HEK293 (cell line): ENCODE measurements around the gene IQCE.

Source experiments
- CTCF ChIA-PET: fragments of 350-600 bp; formaldehyde crosslinking; extraction: SDS; loops from one replicate; lab custom pipeline; 2021; ENCODE audit warnings: antibody characterized with exemption; lab: Yijun Ruan, JAX
- POLR2A ChIA-PET: fragments of 300-600 bp; formaldehyde crosslinking; extraction: SDS; loops from one replicate; lab custom pipeline; 2020; ENCODE audit warnings: antibody characterized with exemption, inconsistent platforms; lab: Yijun Ruan, JAX
- H3K27ac ChIP-seq: fragments of 200-500 bp; sonication (Bioruptor generic); 2 replicates; pipeline ENCODE4 v1.5.1; 2014; ENCODE audit warnings: low read depth, low read length, control low read depth, inconsistent platforms; ENCODE audit errors: extremely low read depth
- H3K36me3 ChIP-seq, 2 experiments: fragments of 200-500 bp in 1 of 2; sonication (Bioruptor generic) in 1 of 2; 1 replicate in 1 of 2; 2 replicates in 1 of 2; pipeline ENCODE4 v1.5.1; 2014 to 2017; ENCODE audit warnings: inconsistent platforms in 2 of 2, low read length in 2 of 2; ENCODE audit not compliant: control insufficient read depth in 2 of 2, insufficient read depth in 1 of 2
- H3K4me1 ChIP-seq: fragments of 200-500 bp; sonication (Bioruptor generic); 2 replicates; pipeline ENCODE4 v1.5.1; 2014; ENCODE audit warnings: mild to moderate bottlenecking, low read length, inconsistent platforms; ENCODE audit not compliant: control insufficient read depth, insufficient read depth
- H3K4me3 ChIP-seq: 2 replicates; pipeline ENCODE4 v1.5.1; 2011; ENCODE audit warnings: low read depth, mild to moderate bottlenecking, control low read depth, low read length, moderate library complexity
- H3K9me3 ChIP-seq: fragments of 200-500 bp; sonication (Bioruptor generic); 2 replicates; pipeline ENCODE4 v1.5.1; 2014; ENCODE audit warnings: low read depth, low read length, inconsistent platforms; ENCODE audit not compliant: control insufficient read depth, insufficient read depth
- GLIS1 ChIP-seq: fragments of 450-650 bp; formaldehyde crosslinking; IDR thresholded peaks from 2 replicates; pipeline ENCODE4 v1.5.1; 2016; ENCODE audit warnings: missing biosample characterization, missing genetic modification characterization
- KLF8 ChIP-seq: fragments of 450-650 bp; formaldehyde crosslinking; IDR thresholded peaks from 2 replicates; pipeline ENCODE4 v1.5.1; 2016; ENCODE audit warnings: missing biosample characterization, missing genetic modification characterization
- OSR2 ChIP-seq: fragments of 450-650 bp; formaldehyde crosslinking; IDR thresholded peaks from 2 replicates; pipeline ENCODE4 v1.5.1; 2016; ENCODE audit warnings: missing biosample characterization, missing genetic modification characterization
- PRDM1 ChIP-seq: fragments of 450-650 bp; formaldehyde crosslinking; IDR thresholded peaks from 2 replicates; pipeline ENCODE4; 2016; ENCODE audit warnings: missing biosample characterization, missing genetic modification characterization
- SCRT1 ChIP-seq: fragments of 450-650 bp; formaldehyde crosslinking; IDR thresholded peaks from 2 replicates; pipeline ENCODE4 v1.5.1; 2016; ENCODE audit warnings: missing biosample characterization, missing genetic modification characterization, borderline replicate concordance
- SETDB1 ChIP-seq: IDR thresholded peaks from one replicate; pipeline ENCODE4 v1.6.1; 2017; ENCODE audit warnings: mild to moderate bottlenecking, low read length, moderate library complexity, mixed read lengths; ENCODE audit not compliant: insufficient read length
- SP3 ChIP-seq: fragments of 450-650 bp; formaldehyde crosslinking; IDR thresholded peaks from 2 replicates; pipeline ENCODE4 v1.5.1; 2016; ENCODE audit warnings: missing biosample characterization, missing genetic modification characterization
- TCF7L2 ChIP-seq: IDR thresholded peaks from 2 replicates; pipeline ENCODE4 v1.6.1; 2011; ENCODE audit warnings: low read depth, mild to moderate bottlenecking, inconsistent platforms, low read length, moderate library complexity, borderline replicate concordance
- WT1 ChIP-seq: fragments of 450-650 bp; formaldehyde crosslinking; IDR thresholded peaks from 2 replicates; pipeline ENCODE4 v1.5.1; 2016; ENCODE audit warnings: missing biosample characterization, missing genetic modification characterization
- YY1 ChIP-seq: fragments of 450-650 bp; formaldehyde crosslinking; IDR thresholded peaks from 2 replicates; pipeline ENCODE4 v1.5.1; 2018; ENCODE audit warnings: missing biosample characterization, missing genetic modification characterization
- ZFHX2 ChIP-seq: fragments of 450-650 bp; formaldehyde crosslinking; conservative IDR thresholded peaks from 2 replicates; pipeline ENCODE4 v1.5.1; 2016; ENCODE audit warnings: missing biosample characterization, missing genetic modification characterization
- ZIC2 ChIP-seq: fragments of 450-650 bp; formaldehyde crosslinking; IDR thresholded peaks from 2 replicates; pipeline ENCODE4 v1.5.1; 2016; ENCODE audit warnings: missing biosample characterization, missing genetic modification characterization
- ZNF37A ChIP-seq: fragments of 450-650 bp; IDR thresholded peaks from 2 replicates; pipeline ENCODE4 v1.5.1; 2018; ENCODE audit warnings: missing biosample characterization, missing genetic modification characterization
- ZNF529 ChIP-seq: fragments of 450-650 bp; formaldehyde crosslinking; IDR thresholded peaks from 2 replicates; pipeline ENCODE4 v1.5.1; 2017; ENCODE audit warnings: missing genetic modification characterization, missing biosample characterization; ENCODE audit not compliant: insufficient replicate concordance
- ZNF621 ChIP-seq: fragments of 450-650 bp; formaldehyde crosslinking; IDR thresholded peaks from 2 replicates; pipeline ENCODE4 v1.5.1; 2017; ENCODE audit warnings: missing biosample characterization, missing genetic modification characterization
- ZNF768 ChIP-seq: fragments of 450-650 bp; formaldehyde crosslinking; IDR thresholded peaks from 2 replicates; pipeline ENCODE4 v1.5.1; 2018; ENCODE audit warnings: missing biosample characterization, mild to moderate bottlenecking, missing genetic modification characterization
- ZXDB ChIP-seq: fragments of 450-650 bp; formaldehyde crosslinking; IDR thresholded peaks from 2 replicates; pipeline ENCODE4 v1.5.1; 2016; ENCODE audit warnings: missing biosample characterization, missing genetic modification characterization
- TF ChIP-seq, protein P1 (sequence below): fragments of 450-650 bp; formaldehyde crosslinking; IDR thresholded peaks from 2 replicates; pipeline ENCODE4 v1.5.1; 2017; ENCODE audit warnings: missing biosample characterization, mild to moderate bottlenecking, missing genetic modification characterization, moderate library complexity
- TF ChIP-seq, protein P2 (sequence below): fragments of 450-650 bp; IDR thresholded peaks from 2 replicates; pipeline ENCODE4 v1.5.1; 2018; ENCODE audit warnings: missing biosample characterization, mild to moderate bottlenecking, missing genetic modification characterization
- TF ChIP-seq, protein P3 (sequence below): fragments of 450-650 bp; formaldehyde crosslinking; IDR thresholded peaks from 2 replicates; pipeline ENCODE4 v1.5.1; 2016; ENCODE audit warnings: missing biosample characterization, missing genetic modification characterization
- TF ChIP-seq, protein P4 (sequence below): fragments of 450-650 bp; formaldehyde crosslinking; IDR thresholded peaks from 2 replicates; pipeline ENCODE4 v1.5.1; 2016; ENCODE audit warnings: missing biosample characterization, missing genetic modification characterization
- TF ChIP-seq, protein P5 (sequence below): fragments of 450-650 bp; formaldehyde crosslinking; IDR thresholded peaks from 2 replicates; pipeline ENCODE4 v1.5.1; 2016; ENCODE audit warnings: missing biosample characterization, missing genetic modification characterization

IQCE gene

DNA sequence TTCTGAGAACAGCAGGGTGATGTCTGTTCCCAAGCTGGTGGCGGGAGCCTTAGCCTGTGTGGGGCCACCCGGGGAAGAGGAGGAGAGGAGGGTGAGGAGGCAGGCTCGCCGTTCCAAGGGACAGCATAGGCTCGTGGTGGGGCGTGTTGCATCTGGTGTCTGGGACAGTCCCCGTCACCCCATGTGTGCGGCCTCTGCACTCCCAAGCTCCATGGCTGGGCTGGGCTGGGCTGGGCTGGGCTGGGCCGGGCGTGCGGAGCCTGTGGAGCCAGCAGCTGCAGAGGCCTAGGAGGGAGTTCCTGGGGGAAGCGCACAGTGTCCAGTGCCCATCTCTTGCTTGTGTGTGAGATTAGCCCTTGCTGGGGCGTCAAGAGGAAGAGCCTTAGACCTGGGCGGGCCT, 52.1 kb downstream of the IQCE start:
- Histone ChIP-seq H3K4me1 (no peaks in the 10 kb centered on the region), H3K4me3 (no peak overlapping the region), H3K9me3 (no peaks in the 10 kb centered on the region), H3K36me3 (no peaks in the 10 kb centered on the region), H3K27ac (no peak overlapping the region)
- no peak for TF ChIP-seq GLIS1 (tag by site-specific recombination)
- TF ChIP-seq, protein P1, sequence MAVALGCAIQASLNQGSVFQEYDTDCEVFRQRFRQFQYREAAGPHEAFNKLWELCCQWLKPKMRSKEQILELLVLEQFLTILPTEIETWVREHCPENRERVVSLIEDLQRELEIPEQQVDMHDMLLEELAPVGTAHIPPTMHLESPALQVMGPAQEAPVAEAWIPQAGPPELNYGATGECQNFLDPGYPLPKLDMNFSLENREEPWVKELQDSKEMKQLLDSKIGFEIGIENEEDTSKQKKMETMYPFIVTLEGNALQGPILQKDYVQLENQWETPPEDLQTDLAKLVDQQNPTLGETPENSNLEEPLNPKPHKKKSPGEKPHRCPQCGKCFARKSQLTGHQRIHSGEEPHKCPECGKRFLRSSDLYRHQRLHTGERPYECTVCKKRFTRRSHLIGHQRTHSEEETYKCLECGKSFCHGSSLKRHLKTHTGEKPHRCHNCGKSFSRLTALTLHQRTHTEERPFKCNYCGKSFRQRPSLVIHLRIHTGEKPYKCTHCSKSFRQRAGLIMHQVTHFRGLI (tag by site-specific recombination): peak; percentile 78
- ChIA-PET POLR2A (interaction anchor here (0.7 kb wide), 1 partner anchor 80 kb away, joined by 3 read pairs; no protein-coding TSS in a partner anchor), CTCF (interaction anchor here (0.6 to 1.2 kb wide), 2 partner anchors 9 to 114 kb away, joined by 3 to 5 read pairs; no protein-coding TSS in a partner anchor)

- H3K36me3 ChIP-seq: no peaks in the 10 kb centered on the region
- POLR2A ChIA-PET: interaction anchor here (0.7 kb wide), 1 partner anchor 79 kb away, joined by 3 read pairs; no protein-coding TSS in a partner anchor
- H3K4me1 ChIP-seq: no peaks in the 10 kb centered on the region
- H3K4me3 ChIP-seq: no peak overlapping the region
- TF ChIP-seq ZNF768 (tag by site-specific recombination) (no peak), SETDB1 (no peak), ZIC2 (tag by site-specific recombination) (0 out of 2 replicates have a peak, but pooled peaks have one; percentile 10), TCF7L2 (no peak), OSR2 (tag by site-specific recombination) (0 out of 2 replicates have a peak, but pooled peaks have one; percentile 27), WT1 (no peak), ZNF529 (no peak), PRDM1 (tag by site-specific recombination) (no peak), SCRT1 (no peak), ZFHX2 (tag by site-specific recombination) (0 out of 2 replicates have a peak, but pooled peaks have one; percentile 7), ZNF37A (no peak), KLF8 (tag by site-specific recombination) (no peak), YY1 (no peak), ZNF621 (tag by site-specific recombination) (no peak), ZXDB (tag by site-specific recombination) (no peak), SP3 (tag by site-specific recombination) (no peak)
- TF ChIP-seq, protein P2, sequence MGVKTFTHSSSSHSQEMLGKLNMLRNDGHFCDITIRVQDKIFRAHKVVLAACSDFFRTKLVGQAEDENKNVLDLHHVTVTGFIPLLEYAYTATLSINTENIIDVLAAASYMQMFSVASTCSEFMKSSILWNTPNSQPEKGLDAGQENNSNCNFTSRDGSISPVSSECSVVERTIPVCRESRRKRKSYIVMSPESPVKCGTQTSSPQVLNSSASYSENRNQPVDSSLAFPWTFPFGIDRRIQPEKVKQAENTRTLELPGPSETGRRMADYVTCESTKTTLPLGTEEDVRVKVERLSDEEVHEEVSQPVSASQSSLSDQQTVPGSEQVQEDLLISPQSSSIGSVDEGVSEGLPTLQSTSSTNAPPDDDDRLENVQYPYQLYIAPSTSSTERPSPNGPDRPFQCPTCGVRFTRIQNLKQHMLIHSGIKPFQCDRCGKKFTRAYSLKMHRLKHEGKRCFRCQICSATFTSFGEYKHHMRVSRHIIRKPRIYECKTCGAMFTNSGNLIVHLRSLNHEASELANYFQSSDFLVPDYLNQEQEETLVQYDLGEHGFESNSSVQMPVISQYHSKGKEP: no peak
- TF ChIP-seq, protein P3, sequence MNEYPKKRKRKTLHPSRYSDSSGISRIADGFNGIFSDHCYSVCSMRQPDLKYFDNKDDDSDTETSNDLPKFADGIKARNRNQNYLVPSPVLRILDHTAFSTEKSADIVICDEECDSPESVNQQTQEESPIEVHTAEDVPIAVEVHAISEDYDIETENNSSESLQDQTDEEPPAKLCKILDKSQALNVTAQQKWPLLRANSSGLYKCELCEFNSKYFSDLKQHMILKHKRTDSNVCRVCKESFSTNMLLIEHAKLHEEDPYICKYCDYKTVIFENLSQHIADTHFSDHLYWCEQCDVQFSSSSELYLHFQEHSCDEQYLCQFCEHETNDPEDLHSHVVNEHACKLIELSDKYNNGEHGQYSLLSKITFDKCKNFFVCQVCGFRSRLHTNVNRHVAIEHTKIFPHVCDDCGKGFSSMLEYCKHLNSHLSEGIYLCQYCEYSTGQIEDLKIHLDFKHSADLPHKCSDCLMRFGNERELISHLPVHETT (tag by site-specific recombination): no peak
- TF ChIP-seq, protein P4, sequence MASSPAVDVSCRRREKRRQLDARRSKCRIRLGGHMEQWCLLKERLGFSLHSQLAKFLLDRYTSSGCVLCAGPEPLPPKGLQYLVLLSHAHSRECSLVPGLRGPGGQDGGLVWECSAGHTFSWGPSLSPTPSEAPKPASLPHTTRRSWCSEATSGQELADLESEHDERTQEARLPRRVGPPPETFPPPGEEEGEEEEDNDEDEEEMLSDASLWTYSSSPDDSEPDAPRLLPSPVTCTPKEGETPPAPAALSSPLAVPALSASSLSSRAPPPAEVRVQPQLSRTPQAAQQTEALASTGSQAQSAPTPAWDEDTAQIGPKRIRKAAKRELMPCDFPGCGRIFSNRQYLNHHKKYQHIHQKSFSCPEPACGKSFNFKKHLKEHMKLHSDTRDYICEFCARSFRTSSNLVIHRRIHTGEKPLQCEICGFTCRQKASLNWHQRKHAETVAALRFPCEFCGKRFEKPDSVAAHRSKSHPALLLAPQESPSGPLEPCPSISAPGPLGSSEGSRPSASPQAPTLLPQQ (tag by site-specific recombination): no peak
- TF ChIP-seq, protein P5, sequence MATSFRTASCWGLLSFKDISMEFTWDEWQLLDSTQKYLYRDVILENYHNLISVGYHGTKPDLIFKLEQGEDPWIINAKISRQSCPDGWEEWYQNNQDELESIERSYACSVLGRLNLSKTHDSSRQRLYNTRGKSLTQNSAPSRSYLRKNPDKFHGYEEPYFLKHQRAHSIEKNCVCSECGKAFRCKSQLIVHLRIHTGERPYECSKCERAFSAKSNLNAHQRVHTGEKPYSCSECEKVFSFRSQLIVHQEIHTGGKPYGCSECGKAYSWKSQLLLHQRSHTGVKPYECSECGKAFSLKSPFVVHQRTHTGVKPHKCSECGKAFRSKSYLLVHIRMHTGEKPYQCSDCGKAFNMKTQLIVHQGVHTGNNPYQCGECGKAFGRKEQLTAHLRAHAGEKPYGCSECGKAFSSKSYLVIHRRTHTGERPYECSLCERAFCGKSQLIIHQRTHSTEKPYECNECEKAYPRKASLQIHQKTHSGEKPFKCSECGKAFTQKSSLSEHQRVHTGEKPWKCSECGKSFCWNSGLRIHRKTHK (tag by site-specific recombination): no peak
- TF ChIP-seq, all 188 proteins: peak for 3
- CTCF ChIA-PET: interaction anchor here (0.6 to 1.2 kb wide), 3 partner anchors 9 to 115 kb away, joined by 3 to 5 read pairs (median 4); no protein-coding TSS in a partner anchor
- Histone ChIP-seq H3K27ac (no peak overlapping the region), H3K9me3 (no peaks in the 10 kb centered on the region)
Measured at GRCh38 chr7:2611401-2611800, 52.6 kb downstream of the IQCE start.
